Caki2 (cell line): ENCODE data around the gene SLC7A6. TPM values are rescaled to one million over a fixed set of nuclear protein-coding genes. Genes with fewer than 3 reads are reported as not detected.

Experiments
- DNase-seq: peaks from one replicate; pipeline ENCODE4 v3.0.0-alpha.2; 2015; ENCODE audit warnings: low read depth
- in situ Hi-C: cut with HindIII; loops from 2 replicates; pipeline ENCODE4 v1.10.0; 2016; ENCODE audit warnings: low sequenced_read_pairs, low pct_unique_long_range_greater_than_20kb, mixed read lengths
- total RNA-seq: library from RNA; depleted of rRNA; stranded (reverse); fragments of >200 nt; shearing (Covaris generic); gene quantifications from 2 replicates; pipeline ENCODE4 v1.2.3, GENCODE V29; 2014; ENCODE audit warnings: low replicate concordance

The SLC7A6 gene
- total RNA-seq, 1 experiment from 2014 or later: 21.4 TPM

DNA sequence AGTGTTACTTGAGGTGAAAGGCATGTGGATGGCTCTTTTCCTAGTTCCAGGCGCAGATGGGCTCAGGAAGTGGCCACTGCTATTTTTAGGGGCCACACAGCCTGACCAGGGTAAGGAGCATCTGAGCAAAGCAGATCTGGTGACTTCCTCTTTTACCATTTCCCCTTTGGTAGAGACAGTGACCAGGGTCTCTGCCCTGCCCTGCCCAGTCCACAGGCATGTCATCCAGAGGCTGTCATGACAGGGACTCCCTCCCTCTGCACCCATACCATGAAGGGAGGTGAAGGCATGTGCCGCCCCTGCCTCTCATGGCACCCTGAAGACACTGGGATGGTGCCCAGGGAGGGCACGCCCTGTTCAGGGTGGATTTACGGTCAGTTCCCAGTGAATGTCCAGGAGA lies 16.9 kb upstream of the SLC7A6 start:
- in situ Hi-C loops: no loop called here
- no peak for DNase-seq

DNA sequence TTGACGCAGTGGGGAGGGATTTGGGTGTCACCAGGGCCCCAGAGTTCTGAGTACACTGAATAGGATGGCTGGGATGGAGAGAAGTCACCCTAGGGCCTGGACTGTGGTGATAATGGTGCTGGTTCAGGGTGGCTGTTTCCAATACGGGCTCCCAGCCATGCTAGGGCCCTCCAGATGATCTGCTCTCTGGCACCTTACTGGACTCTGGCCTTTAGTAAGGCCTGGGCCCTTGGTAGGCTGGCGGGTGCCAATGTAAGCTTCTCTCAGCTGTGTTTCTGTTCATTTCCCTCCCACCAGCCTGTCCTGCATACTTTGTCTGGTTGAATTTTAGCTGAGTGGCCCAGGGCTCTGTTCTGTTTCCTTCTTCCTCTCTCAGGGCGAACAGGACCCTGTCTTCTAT lies 16.4 kb upstream of the SLC7A6 start:
- DNase-seq: no peak
- in situ Hi-C loops: no loop called here

- no peak for DNase-seq
- in situ Hi-C loops: no loop called here
Observed at GRCh38 chr16:68249371-68249770, 15.0 kb upstream of the SLC7A6 start.

GRCh38 chr16:68250951-68251350 lies 13.4 kb upstream of the SLC7A6 start:
- DNase-seq: no peak
- in situ Hi-C loops: no loop called here

DNA sequence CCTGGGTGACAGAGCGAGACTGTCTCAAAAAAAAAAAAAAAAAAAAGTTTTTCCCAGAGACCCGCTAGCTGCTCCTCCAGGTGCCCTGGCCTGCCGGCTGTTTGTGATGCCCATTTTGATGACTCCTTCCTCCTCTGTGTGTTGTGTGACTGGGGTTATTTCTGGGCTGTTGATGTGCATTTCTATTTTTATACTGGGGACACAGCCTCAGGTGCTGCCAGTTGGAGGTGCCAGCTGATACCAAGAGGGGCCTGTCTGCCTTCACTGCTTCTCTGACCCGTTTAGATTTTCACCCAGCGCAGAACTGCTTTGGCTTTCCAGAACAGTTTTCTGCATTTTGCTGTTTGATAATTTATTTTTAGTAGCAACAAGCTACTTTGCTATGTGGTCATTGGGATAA lies 12.5 kb upstream of the SLC7A6 start:
- in situ Hi-C loops: no loop called here
- DNase-seq: no peak

- DNase-seq: no peak
- in situ Hi-C loops: no loop called here
Observed at GRCh38 chr16:68252383-68252782, 11.9 kb upstream of the SLC7A6 start.

DNA sequence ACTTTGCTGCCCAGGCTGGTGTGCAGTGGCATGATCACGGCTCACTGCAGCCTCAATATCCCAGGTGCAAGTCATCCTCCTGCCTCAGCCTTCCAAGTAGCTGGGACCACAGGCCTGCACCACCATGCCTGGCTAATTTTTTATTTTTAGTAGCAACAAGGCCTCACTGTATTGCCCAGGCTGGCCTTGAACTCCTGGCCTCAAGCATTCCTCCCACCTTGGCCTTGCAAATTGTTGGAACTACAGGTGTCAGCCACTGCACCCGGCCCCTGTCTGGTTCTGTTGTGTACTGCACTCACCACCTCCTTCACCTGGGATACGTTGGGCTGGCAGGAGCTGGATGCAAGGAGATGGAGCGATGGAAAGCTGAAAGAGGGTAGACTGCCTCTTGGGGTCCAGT lies 10.6 kb upstream of the SLC7A6 start:
- no peak for DNase-seq
- in situ Hi-C loops: no loop called here

GRCh38 chr16:68255712-68256111 lies 8.6 kb upstream of the SLC7A6 start:
- in situ Hi-C loops: no loop called here
- DNase-seq: no peak

- no peak for DNase-seq
- in situ Hi-C loops: no loop called here
Observed at GRCh38 chr16:68257251-68257905, 6.9 kb upstream of the SLC7A6 start.

DNA sequence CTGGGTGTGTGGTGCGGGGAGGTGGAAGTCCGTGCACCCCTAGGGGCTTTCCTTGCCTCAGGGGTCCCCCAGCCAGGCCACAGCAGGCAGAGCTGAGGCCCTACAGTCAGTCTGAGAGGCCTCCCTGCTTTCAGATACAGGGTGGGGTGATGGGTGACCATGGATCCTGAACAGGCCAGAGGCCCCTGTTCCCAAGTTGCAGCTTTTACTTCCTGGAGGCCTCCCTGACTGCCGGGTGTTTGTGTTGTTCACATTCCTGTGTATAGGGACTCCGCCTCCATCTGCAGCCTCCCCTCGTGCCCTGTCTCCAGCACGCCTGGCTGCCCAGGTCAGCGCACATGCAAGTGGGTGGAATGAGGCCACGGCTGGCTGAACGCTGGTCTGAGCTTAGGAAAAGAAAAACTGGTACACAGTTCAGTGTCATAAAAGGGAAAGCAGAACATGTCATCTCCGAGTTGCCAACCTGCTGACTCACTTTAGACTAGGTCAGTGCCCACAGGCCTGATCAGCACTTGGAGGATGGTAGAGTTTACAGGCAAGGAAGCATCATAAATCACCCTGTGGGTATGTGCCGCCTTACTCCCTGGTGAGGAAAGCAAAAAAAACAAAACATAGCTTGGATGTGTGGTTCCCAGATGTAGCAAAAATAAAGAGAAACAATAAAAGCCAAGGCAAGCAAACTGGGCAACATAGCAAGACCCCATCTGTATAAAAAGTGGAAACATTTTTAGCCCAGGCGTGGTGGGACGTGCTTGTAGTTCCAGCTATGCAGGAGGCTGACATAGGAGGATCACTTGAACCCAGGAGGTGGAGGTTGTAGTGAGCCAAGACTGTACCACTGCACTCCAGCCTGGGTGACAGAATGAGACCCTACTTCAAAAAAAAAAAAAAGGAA lies 6.2 kb upstream of the SLC7A6 start:
- peak; percentile 100 for DNase-seq
- in situ Hi-C loops: no loop called here

- no peak for DNase-seq
- in situ Hi-C loops: no loop called here
Observed at GRCh38 chr16:68259007-68259825, 5.1 kb upstream of the SLC7A6 start.

- no peak for DNase-seq
- in situ Hi-C loops: no loop called here
Observed at GRCh38 chr16:68263559-68264127, 683 bp upstream of the SLC7A6 start.

DNA sequence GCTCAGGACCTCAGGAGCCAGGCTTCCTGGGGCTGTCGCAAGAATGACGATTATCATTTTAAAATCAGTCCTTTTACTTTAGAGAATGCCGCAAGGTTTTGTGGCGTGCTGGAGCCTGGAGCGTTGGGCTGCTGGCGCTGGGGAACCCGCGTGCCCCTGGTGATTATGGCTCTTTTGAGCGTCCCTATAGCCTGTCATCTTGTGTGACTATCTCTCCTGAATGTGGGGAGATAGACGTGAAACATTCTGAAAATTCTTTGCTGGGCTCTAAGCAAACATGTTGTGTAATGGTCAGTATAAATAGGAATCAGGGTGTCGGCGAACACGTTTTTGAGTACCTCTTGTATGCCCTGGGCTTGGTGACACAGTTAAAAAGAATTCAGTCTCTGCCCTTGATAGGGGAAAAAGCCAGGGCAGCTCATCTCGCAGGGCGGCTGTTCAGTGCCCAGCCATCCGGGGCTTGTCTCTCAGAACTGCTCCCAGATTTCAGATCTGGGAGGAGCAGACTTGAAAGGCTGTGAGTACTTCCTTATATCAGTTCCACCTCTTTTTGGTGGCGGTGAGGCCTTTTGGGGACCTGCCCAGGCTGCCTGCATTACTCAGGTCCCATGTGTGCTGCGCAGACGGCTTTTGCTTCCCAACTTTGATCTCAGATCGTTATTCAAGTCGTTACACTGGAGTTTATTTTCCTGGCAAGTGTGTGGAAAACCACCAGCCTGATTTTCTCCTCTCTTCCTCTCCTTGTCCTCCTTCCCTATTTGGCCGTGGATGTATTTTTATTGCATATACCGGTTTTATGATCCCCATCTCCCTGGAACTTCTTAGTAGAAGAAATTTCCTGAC lies 973 bp downstream of the SLC7A6 start:
- in situ Hi-C loops: no loop called here
- DNase-seq: peak; percentile 79

GRCh38 chr16:68267612-68268405 lies 3.5 kb downstream of the SLC7A6 start:
- no peak for DNase-seq
- in situ Hi-C loops: no loop called here

DNA sequence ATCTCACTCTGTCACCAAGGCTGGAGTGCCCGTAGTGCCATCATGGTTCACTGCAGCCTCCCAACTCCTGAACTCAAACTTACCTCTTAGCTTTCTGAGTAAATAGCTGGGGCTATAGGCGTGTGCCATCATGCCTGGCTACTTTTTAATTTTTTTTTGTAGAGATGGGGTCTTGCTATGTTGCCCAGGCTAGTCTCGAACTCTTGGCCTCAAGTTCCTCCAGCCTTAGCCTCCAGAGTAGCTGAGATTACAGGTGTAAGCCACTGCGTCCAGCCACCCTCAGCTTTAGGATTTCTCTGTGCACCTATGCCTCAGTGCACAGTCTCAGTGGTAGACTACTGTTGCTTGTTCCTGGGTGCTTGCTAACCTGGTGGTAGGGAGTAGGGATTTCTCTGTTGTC lies 5.5 kb downstream of the SLC7A6 start:
- no peak for DNase-seq
- in situ Hi-C loops: no loop called here

DNA sequence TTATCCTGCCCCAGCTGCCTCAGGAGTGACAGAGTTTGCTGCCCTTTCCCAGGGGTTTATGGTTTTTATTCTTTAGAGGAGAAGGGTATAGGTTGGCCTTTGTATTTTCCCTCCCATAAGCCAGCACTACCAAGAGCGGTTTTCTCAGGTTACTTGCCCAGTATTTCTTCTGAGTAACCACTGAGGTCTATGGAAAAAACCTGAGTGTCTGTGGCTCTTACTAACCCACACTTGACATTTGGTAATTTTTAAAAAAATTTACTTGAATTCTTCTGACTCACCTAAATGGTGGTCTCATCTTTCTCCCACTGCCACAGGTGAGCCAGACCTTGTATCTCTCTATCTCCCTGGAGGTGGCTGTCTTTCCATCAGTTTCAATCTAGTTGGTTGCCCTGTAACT lies 6.0 kb downstream of the SLC7A6 start:
- in situ Hi-C loops: no loop called here
- DNase-seq: no peak

DNA sequence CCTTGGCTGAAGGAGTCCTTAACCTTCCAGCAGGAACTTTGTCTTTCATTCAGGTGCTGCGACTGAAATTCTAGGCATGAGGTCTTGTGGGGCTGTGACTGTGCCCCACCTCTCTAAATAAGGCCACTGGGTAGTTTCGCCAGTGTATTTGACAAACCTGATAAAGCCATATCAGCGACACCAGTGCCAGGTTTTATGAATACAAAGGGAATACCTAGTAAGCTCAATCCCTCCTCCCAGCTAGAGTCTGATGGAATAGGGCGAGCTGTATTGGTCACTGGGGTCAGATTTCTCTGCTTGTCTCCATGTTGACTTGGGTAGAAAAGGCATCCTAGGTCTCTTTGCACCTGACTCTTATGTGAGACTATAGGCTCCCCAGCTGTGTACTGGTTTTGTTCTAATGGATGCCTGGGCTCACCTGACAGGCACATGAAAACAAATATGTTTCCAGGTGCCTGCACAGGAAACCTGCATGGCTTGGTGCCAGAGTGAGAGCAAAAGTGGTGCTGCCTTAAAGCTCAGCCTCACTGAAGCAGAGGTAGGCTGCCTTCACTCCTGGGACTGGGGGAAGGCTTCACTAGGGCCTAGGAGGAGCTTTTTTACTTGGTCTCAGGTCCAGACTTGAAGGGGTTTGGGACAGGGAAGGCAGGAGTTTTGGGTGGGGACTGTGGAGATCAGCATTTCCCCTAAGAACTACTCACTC lies 8.3 kb downstream of the SLC7A6 start:
- in situ Hi-C loops: no loop called here
- no peak for DNase-seq
